ENCODE measurements around the gene ZFHX2.

Gene ZFHX2

GRCh38 chr14:23520899-23521533 lies 30.5 kb downstream of the ZFHX2 start:
- no peak overlapping the region for H3K4me3 ChIP-seq (ENCODE audit: low read depth, low read length)
- TF ChIP-seq CTCF (IDR thresholded peaks at IDR 0.05; ENCODE audit: borderline replicate concordance, insufficient read depth, low read depth, low read length), result no peak

- no peak for TF ChIP-seq CTCF (IDR thresholded peaks at IDR 0.05; ENCODE audit: borderline replicate concordance, insufficient read depth, low read depth, low read length)
- H3K4me3 ChIP-seq (ENCODE audit: low read depth, low read length), result no peak overlapping the region
Observed at GRCh38 chr14:23518709-23519108, 32.9 kb downstream of the ZFHX2 start.

- TF ChIP-seq CTCF (IDR thresholded peaks at IDR 0.05; ENCODE audit: borderline replicate concordance, insufficient read depth, low read depth, low read length), result no peak
- H3K4me3 ChIP-seq (ENCODE audit: low read depth, low read length), result no peak overlapping the region
Observed at GRCh38 chr14:23517650-23518326, 33.8 kb downstream of the ZFHX2 start.

- TF ChIP-seq CTCF (IDR thresholded peaks at IDR 0.05; ENCODE audit: borderline replicate concordance, insufficient read depth, low read depth, low read length), result no peak
- H3K4me3 ChIP-seq (ENCODE audit: low read depth, low read length), result no peak overlapping the region
Observed at GRCh38 chr14:23514644-23514957, 37.0 kb downstream of the ZFHX2 start.

- H3K4me3 ChIP-seq (ENCODE audit: low read depth, low read length), result no peak overlapping the region
- no peak for TF ChIP-seq CTCF (IDR thresholded peaks at IDR 0.05; ENCODE audit: borderline replicate concordance, insufficient read depth, low read depth, low read length)
Observed at GRCh38 chr14:23513818-23514643, 37.5 kb downstream of the ZFHX2 start.

GRCh38 chr14:23513005-23513817 lies 38.4 kb downstream of the ZFHX2 start:
- no peak for TF ChIP-seq CTCF (IDR thresholded peaks at IDR 0.05; ENCODE audit: borderline replicate concordance, insufficient read depth, low read depth, low read length)
- no peak overlapping the region for H3K4me3 ChIP-seq (ENCODE audit: low read depth, low read length)
